22Rv1 (cell line): ENCODE data around the gene UTF1.

Source experiments
- ZFX ChIP-seq: fragments of 450-650 bp; IDR thresholded peaks from 2 replicates; pipeline ENCODE4 v1.6.1; 2017; ENCODE audit warnings: antibody characterized with exemption, borderline replicate concordance
- TF ChIP-seq, protein P1 (sequence below): fragments of 450-650 bp; IDR thresholded peaks from 2 replicates; pipeline ENCODE4 v1.5.1; 2017; ENCODE audit warnings: mild to moderate bottlenecking

DNA sequence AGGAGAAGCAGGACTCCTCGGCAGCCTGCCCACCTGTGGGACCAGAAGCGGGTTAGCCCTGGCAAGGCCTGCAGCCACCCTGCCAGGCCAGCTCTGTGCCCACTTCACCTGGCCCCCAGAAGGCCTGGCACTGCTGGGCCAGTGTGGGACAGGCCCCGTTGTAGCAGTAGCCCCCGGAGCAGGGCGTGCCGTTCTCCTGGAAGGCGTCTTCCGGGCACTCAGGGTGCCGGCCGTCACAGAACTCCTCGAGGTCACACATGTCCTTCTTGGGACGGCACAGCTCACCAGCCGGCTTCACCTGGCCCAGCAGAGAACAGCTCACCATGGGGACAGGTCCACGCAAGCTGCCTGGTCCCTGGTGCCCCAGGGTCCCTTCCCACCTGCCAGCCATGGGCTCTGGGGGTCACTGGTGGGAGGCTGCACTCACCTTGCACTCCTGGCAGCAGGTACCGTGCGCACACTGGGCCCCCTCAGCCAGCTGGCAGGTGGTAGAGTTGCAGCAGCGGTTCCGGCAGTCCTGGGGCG lies 40.8 kb downstream of the UTF1 start:
- TF ChIP-seq, protein P1, sequence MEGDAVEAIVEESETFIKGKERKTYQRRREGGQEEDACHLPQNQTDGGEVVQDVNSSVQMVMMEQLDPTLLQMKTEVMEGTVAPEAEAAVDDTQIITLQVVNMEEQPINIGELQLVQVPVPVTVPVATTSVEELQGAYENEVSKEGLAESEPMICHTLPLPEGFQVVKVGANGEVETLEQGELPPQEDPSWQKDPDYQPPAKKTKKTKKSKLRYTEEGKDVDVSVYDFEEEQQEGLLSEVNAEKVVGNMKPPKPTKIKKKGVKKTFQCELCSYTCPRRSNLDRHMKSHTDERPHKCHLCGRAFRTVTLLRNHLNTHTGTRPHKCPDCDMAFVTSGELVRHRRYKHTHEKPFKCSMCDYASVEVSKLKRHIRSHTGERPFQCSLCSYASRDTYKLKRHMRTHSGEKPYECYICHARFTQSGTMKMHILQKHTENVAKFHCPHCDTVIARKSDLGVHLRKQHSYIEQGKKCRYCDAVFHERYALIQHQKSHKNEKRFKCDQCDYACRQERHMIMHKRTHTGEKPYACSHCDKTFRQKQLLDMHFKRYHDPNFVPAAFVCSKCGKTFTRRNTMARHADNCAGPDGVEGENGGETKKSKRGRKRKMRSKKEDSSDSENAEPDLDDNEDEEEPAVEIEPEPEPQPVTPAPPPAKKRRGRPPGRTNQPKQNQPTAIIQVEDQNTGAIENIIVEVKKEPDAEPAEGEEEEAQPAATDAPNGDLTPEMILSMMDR: no peak
- TF ChIP-seq ZFX: no peak
